Measurements from ENCODE around the gene AHDC1. TPM values are rescaled to one million over a fixed set of nuclear protein-coding genes. Genes with fewer than 3 reads are reported as not detected.

AHDC1 gene
- polyA plus RNA-seq, 3 donors, result 0.16 to 3.3 (median 0.30) TPM

- no peak for TF ChIP-seq CTCF (IDR thresholded peaks at IDR 0.05)
- Mint-ChIP-seq H3K36me3 (peaks cover 22 to 45% of the 10 kb centered on the region in 2 donors), H3K4me3 (no peak overlapping the region), H3K27me3 (ENCODE audit: low read depth in 3 of 3) (peaks cover 1 to 4% (median 2%) of the 10 kb centered on the region in 3 donors), H3K9me3 (no peaks in the 10 kb centered on the region), H3K27ac (no peak overlapping the region), H3K4me1 (peaks cover 45% of the 10 kb centered on the region)
- intact Hi-C loops (cut with micrococcal nuclease), result loop anchor here in 1 of 2 donors (1.0 kb wide), 1 partner anchor 8 kb away; no protein-coding TSS in a partner anchor
- no peaks in the 10 kb centered on the region for H3K27me3 ChIP-seq (ENCODE audit: control insufficient read depth in 2 of 2, insufficient read depth in 2 of 2, low read length in 2 of 2)
- H3K4me2 ChIP-seq (replicated peaks; ENCODE audit: extremely low read depth, low read length, poor library complexity, severe bottlenecking), result peak overlapping the region; percentile 86
- peaks cover 62% of the 10 kb centered on the region for H4K20me1 ChIP-seq (ENCODE audit: insufficient read depth, low read length)
- H3K4me1 ChIP-seq (ENCODE audit: control insufficient read depth in 1 of 2, insufficient read depth in 2 of 2, low read length in 2 of 2), result peaks cover 97 to 100% of the 10 kb centered on the region in 2 donors
- peak overlapping the region; percentile 42 to 75 (median 52) for H3K4me3 ChIP-seq (replicated peaks in 1 of 3; ENCODE audit: low read depth in 2 of 3, low read length in 3 of 3)
- H3K9me3 ChIP-seq (replicated peaks in 1 of 2; ENCODE audit: control insufficient read depth in 1 of 2, insufficient read depth in 1 of 2, low read length in 2 of 2), result no peaks in the 10 kb centered on the region
- no peak overlapping the region for H2AFZ ChIP-seq (ENCODE audit: insufficient read depth, low read depth, low read length, poor library complexity, severe bottlenecking)
- no peak for DNase-seq
- peak overlapping the region; percentile 93 for H3K9ac ChIP-seq (ENCODE audit: insufficient read depth, low read length, poor library complexity, severe bottlenecking)
- 88% methylated on average over 6 of the region's 13 CpGs for WGBS (ENCODE audit: insufficient coverage)
- peak overlapping the region; percentile 98 to 99 for H3K27ac ChIP-seq (ENCODE audit: low read depth in 1 of 2, low read length in 2 of 2)
- H3K79me2 ChIP-seq (ENCODE audit: insufficient read depth, low read length), result peaks cover 97% of the 10 kb centered on the region
- H3K36me3 ChIP-seq (replicated peaks in 1 of 2; ENCODE audit: control insufficient read depth in 1 of 2, insufficient read depth in 2 of 2, low read length in 2 of 2), result peaks cover 65 to 78% of the 10 kb centered on the region in 2 donors
Observed at GRCh38 chr1:27623327-27624212, 19.6 kb upstream of the AHDC1 start.

GRCh38 chr1:27622828-27623227, 18.9 kb upstream of the AHDC1 start:
- peak overlapping the region; percentile 86 for H3K4me2 ChIP-seq (replicated peaks; ENCODE audit: extremely low read depth, low read length, poor library complexity, severe bottlenecking)
- H3K9ac ChIP-seq (ENCODE audit: insufficient read depth, low read length, poor library complexity, severe bottlenecking), result peak overlapping the region; percentile 54
- peaks cover 1 to 4% (median 2%) of the 10 kb centered on the region in 3 donors for H3K27me3 Mint-ChIP-seq (ENCODE audit: low read depth in 3 of 3)
- peak in 2 of 3 donors; percentile 58 to 74 for DNase-seq
- H3K27ac ChIP-seq (ENCODE audit: low read depth in 1 of 2, low read length in 2 of 2), result peak overlapping the region; percentile 98 to 99
- peaks cover 14 to 46% of the 10 kb centered on the region in 2 donors for H3K36me3 Mint-ChIP-seq
- WGBS (ENCODE audit: insufficient coverage), result 18% methylated on average over 2 of the region's 4 CpGs
- H3K27me3 ChIP-seq (ENCODE audit: control insufficient read depth in 2 of 2, insufficient read depth in 2 of 2, low read length in 2 of 2), result no peaks in the 10 kb centered on the region
- no peak overlapping the region for H3K4me3 Mint-ChIP-seq
- no peak overlapping the region for H3K27ac Mint-ChIP-seq
- H3K36me3 ChIP-seq (replicated peaks in 1 of 2; ENCODE audit: control insufficient read depth in 1 of 2, insufficient read depth in 2 of 2, low read length in 2 of 2), result peaks cover 70 to 78% of the 10 kb centered on the region in 2 donors
- H3K9me3 ChIP-seq (replicated peaks in 1 of 2; ENCODE audit: control insufficient read depth in 1 of 2, insufficient read depth in 1 of 2, low read length in 2 of 2), result no peaks in the 10 kb centered on the region
- H2AFZ ChIP-seq (ENCODE audit: insufficient read depth, low read depth, low read length, poor library complexity, severe bottlenecking), result no peak overlapping the region
- H3K4me1 Mint-ChIP-seq, result peaks cover 45% of the 10 kb centered on the region
- intact Hi-C loops (cut with micrococcal nuclease), result loop anchor here in 1 of 2 donors (1.0 kb wide), 1 partner anchor 8 kb away; no protein-coding TSS in a partner anchor
- H3K4me1 ChIP-seq (ENCODE audit: control insufficient read depth in 1 of 2, insufficient read depth in 2 of 2, low read length in 2 of 2), result peaks cover 97 to 100% of the 10 kb centered on the region in 2 donors
- H4K20me1 ChIP-seq (ENCODE audit: insufficient read depth, low read length), result peaks cover 70% of the 10 kb centered on the region
- peaks cover 97% of the 10 kb centered on the region for H3K79me2 ChIP-seq (ENCODE audit: insufficient read depth, low read length)
- no peak for TF ChIP-seq CTCF (IDR thresholded peaks at IDR 0.05)
- no peaks in the 10 kb centered on the region for H3K9me3 Mint-ChIP-seq
- H3K4me3 ChIP-seq (replicated peaks in 1 of 3; ENCODE audit: low read depth in 2 of 3, low read length in 3 of 3), result peak overlapping the region in 1 of 3 experiments; percentile 75

Measured in CD14-positive monocyte (primary cell).